GM18867 (cell line): ENCODE measurements around the gene HOXA11.

Source experiments
- ATAC-seq: cut with Tn5 transposase; IDR thresholded peaks from one replicate; pipeline ENCODE4 v1.9.1; 2021; ENCODE audit warnings: mild to moderate bottlenecking, moderate library complexity; ENCODE audit not compliant: unreplicated experiment

The HOXA11 gene

GRCh38 chr7:27148756-27149641 lies 36.0 kb downstream of the HOXA11 start:
- ATAC-seq: no peak

GRCh38 chr7:27148031-27148755 lies 36.8 kb downstream of the HOXA11 start:
- ATAC-seq: no peak

- no peak for ATAC-seq
Observed at GRCh38 chr7:27147199-27148030, 37.6 kb downstream of the HOXA11 start, which contains the start of gene HOXA6. Gene HOXA6 (minus strand): TSS chr7:27147774. CDS start chr7:27147749, 25 bp downstream.

- no peak for ATAC-seq
Observed at GRCh38 chr7:27146491-27147198, 38.4 kb downstream of the HOXA11 start.

GRCh38 chr7:27145914-27146412 lies 39.1 kb downstream of the HOXA11 start:
- no peak for ATAC-seq

- no peak for ATAC-seq
Observed at GRCh38 chr7:27145165-27145913, 39.7 kb downstream of the HOXA11 start.

- no peak for ATAC-seq
Observed at GRCh38 chr7:27144781-27145164, 40.3 kb downstream of the HOXA11 start.

GRCh38 chr7:27143950-27144780 lies 40.9 kb downstream of the HOXA11 start:
- ATAC-seq: no peak

- no peak for ATAC-seq
Observed at GRCh38 chr7:27143023-27143949, 41.7 kb downstream of the HOXA11 start, which contains the start of gene HOXA5. Gene HOXA5 (minus strand): TSS chr7:27143681. CDS start chr7:27143607, 74 bp downstream.

- no peak for ATAC-seq
Observed at GRCh38 chr7:27142580-27143022, 42.4 kb downstream of the HOXA11 start.

GRCh38 chr7:27141923-27142579 lies 43.0 kb downstream of the HOXA11 start:
- no peak for ATAC-seq

- ATAC-seq: no peak
Observed at GRCh38 chr7:27141137-27141922, 43.7 kb downstream of the HOXA11 start.

- ATAC-seq: no peak
Observed at GRCh38 chr7:27140126-27140857, 44.7 kb downstream of the HOXA11 start.

GRCh38 chr7:27139334-27140125 lies 45.5 kb downstream of the HOXA11 start:
- ATAC-seq: no peak

GRCh38 chr7:27138985-27139333 lies 46.1 kb downstream of the HOXA11 start:
- ATAC-seq: no peak
